Ishikawa (cell line): Measurements from ENCODE around the gene CHTF18.

Source experiments
- CEBPB ChIP-seq: IDR thresholded peaks from 2 replicates; pipeline ENCODE4 v1.6.1; 2012
- CREB1 ChIP-seq: IDR thresholded peaks from 2 replicates; pipeline ENCODE4 v1.6.1; 2012; ENCODE audit warnings: low read depth
- EGR1 ChIP-seq: IDR thresholded peaks from 2 replicates; pipeline ENCODE4 v1.6.1; 2012
- EP300 ChIP-seq: IDR thresholded peaks from 2 replicates; pipeline ENCODE4 v1.6.1; 2012; ENCODE audit warnings: borderline replicate concordance
- FOXM1 ChIP-seq: IDR thresholded peaks from 2 replicates; pipeline ENCODE4 v1.6.1; 2012; ENCODE audit warnings: low read depth, borderline replicate concordance
- MAX ChIP-seq: IDR thresholded peaks from 2 replicates; pipeline ENCODE4 v1.6.1; 2012
- NFIC ChIP-seq: IDR thresholded peaks from 2 replicates; pipeline ENCODE4 v1.6.1; 2012
- RAD21 ChIP-seq: IDR thresholded peaks from 2 replicates; pipeline ENCODE4 v1.6.1; 2012; ENCODE audit warnings: low read depth
- REST ChIP-seq: IDR thresholded peaks from 2 replicates; pipeline ENCODE4 v1.6.1; 2012; ENCODE audit warnings: low read depth, mild to moderate bottlenecking
- TAF1 ChIP-seq: IDR thresholded peaks from 2 replicates; pipeline ENCODE4 v1.6.1; 2012; ENCODE audit warnings: low read depth, mild to moderate bottlenecking
- TCF12 ChIP-seq: IDR thresholded peaks from 2 replicates; pipeline ENCODE4 v1.6.1; 2012; ENCODE audit warnings: low read depth
- TEAD4 ChIP-seq: IDR thresholded peaks from 2 replicates; pipeline ENCODE4 v1.6.1; 2012
- USF1 ChIP-seq: IDR thresholded peaks from 2 replicates; pipeline ENCODE4 v1.6.1; 2012
- YY1 ChIP-seq: IDR thresholded peaks from 2 replicates; pipeline ENCODE4 v1.6.1; 2012; ENCODE audit warnings: low read depth
- ZBTB7A ChIP-seq: IDR thresholded peaks from 2 replicates; pipeline ENCODE4 v1.6.1; 2012; ENCODE audit warnings: low read depth

CHTF18 gene

GRCh38 chr16:813916-814412 lies 25.5 kb downstream of the CHTF18 start:
- TF ChIP-seq USF1 (no peak), YY1 (no peak), REST (no peak)

- TF ChIP-seq TCF12 (no peak), USF1 (no peak), ZBTB7A (no peak), EGR1 (no peak), CREB1 (no peak), TAF1 (no peak), MAX (no peak), EP300 (no peak), CEBPB (no peak), FOXM1 (no peak), TEAD4 (no peak), REST (no peak), RAD21 (no peak), YY1 (no peak), NFIC (no peak)
Observed at GRCh38 chr16:814974-815373, 26.6 kb downstream of the CHTF18 start.

- TF ChIP-seq TAF1 (no peak), RAD21 (no peak), EGR1 (no peak), USF1 (no peak), TCF12 (no peak), CREB1 (no peak), ZBTB7A (no peak), FOXM1 (no peak), NFIC (no peak), YY1 (no peak), TEAD4 (no peak), EP300 (no peak), CEBPB (no peak), MAX (no peak), REST (no peak)
Observed at GRCh38 chr16:815861-816260, 27.4 kb downstream of the CHTF18 start.

GRCh38 chr16:817001-817906 lies 28.8 kb downstream of the CHTF18 start:
- TF ChIP-seq REST (no peak), ZBTB7A (no peak), MAX (no peak), YY1 (no peak), RAD21 (no peak), EP300 (no peak)
